K562 treated with DMSO at 1 percent for 24 hours (cell line): ENCODE measurements around the gene INCA1. TPM values are rescaled to one million over a fixed set of nuclear protein-coding genes. Genes with fewer than 3 reads are reported as not detected.

Experiments
- total RNA-seq: library from RNA; unstranded; fragments of 300-600 nt; gene quantifications from 2 replicates; pipeline ENCODE4 v1.2.3, GENCODE V29; 2022; ENCODE audit warnings: low read depth; ENCODE audit not compliant: insufficient read depth

The INCA1 gene
- total RNA-seq = 0.35 TPM in 1 of 2 replicates, not detected in the other

GRCh38 chr17:4997302-4998026, at the start of gene INCA1, which contains the start of gene KIF1C:
TSS of gene INCA1 (minus strand) at chr17:4997522. CDS start at chr17:4994437, 3,085 bp downstream.
TSS of gene KIF1C (plus strand) at chr17:4997950. CDS start at chr17:5000247, 2,297 bp downstream.

GRCh38 chr17:5035315-5035714, 38.0 kb upstream of the INCA1 start, which contains the start of gene SLC52A1:
TSS of gene SLC52A1 (minus strand) at chr17:5035426. CDS start at chr17:5034606, 820 bp downstream.

GRCh38 chr17:4986951-4987766, 10.2 kb downstream of the INCA1 start, which contains the start of gene CAMTA2:
TSS of gene CAMTA2 (minus strand) at chr17:4987675. CDS start at chr17:4986222, 1,453 bp downstream.

GRCh38 chr17:4967539-4968485, 29.5 kb downstream of the INCA1 start, which contains the start of gene SPAG7:
TSS of gene SPAG7 (minus strand) at chr17:4967817. CDS start at chr17:4967804, 13 bp downstream.

GRCh38 chr17:4950746-4951204, 46.5 kb downstream of the INCA1 start, which contains the start of gene ENO3:
TSS of gene ENO3 (plus strand) at chr17:4951119. CDS start at chr17:4951830, 711 bp downstream.

GRCh38 chr17:4948166-4948930, 49.0 kb downstream of the INCA1 start, which contains the start of gene PFN1:
TSS of gene PFN1 (minus strand) at chr17:4948530. CDS start at chr17:4948394, 136 bp downstream.

GRCh38 chr17:4939796-4940554, 57.3 kb downstream of the INCA1 start, which contains the start of the genes RNF167 and SLC25A11:
TSS of gene RNF167 (plus strand) at chr17:4940268. CDS start at chr17:4940910, 642 bp downstream.
TSS of gene SLC25A11 (minus strand) at chr17:4940046. CDS start at chr17:4939910, 136 bp downstream.

Other genes with a start within 250 kb of the INCA1 start
- not detected in 2 replicates for gene TM4SF5, start 225.6 kb downstream of the INCA1 start, total RNA-seq
- 1.9 TPM in 1 of 2 replicates, not detected in the other for gene VMO1, start 211.2 kb downstream of the INCA1 start, total RNA-seq
- 1.3 TPM in 1 of 2 replicates, not detected in the other for gene GLTPD2, start 208.6 kb downstream of the INCA1 start, total RNA-seq
- gene PSMB6, start 201.4 kb downstream of the INCA1 start, total RNA-seq = 162 and 175 TPM in 2 replicates
- 8.9 and 9.0 TPM in 2 replicates for gene PLD2, start 190.4 kb downstream of the INCA1 start, total RNA-seq
- gene MINK1, start 164.2 kb downstream of the INCA1 start, total RNA-seq = 30.9 and 35.6 TPM in 2 replicates
- 0.17 and 0.43 TPM in 2 replicates for gene C17orf107, start 98.0 kb downstream of the INCA1 start, total RNA-seq
- 0.15 TPM in 1 of 2 replicates, not detected in the other for gene CHRNE, start 94.4 kb downstream of the INCA1 start, total RNA-seq
- gene GP1BA, start 65.2 kb downstream of the INCA1 start, total RNA-seq = 0.86 and 1.1 TPM in 2 replicates
- 84.5 and 100 TPM in 2 replicates for gene SLC25A11, start 57.5 kb downstream of the INCA1 start, total RNA-seq
- gene RNF167, start 57.3 kb downstream of the INCA1 start, total RNA-seq = 46.4 and 53.2 TPM in 2 replicates
- gene PFN1, start 49.0 kb downstream of the INCA1 start, total RNA-seq = 624 and 626 TPM in 2 replicates
- 9.5 and 10.7 TPM in 2 replicates for gene ENO3, start 46.4 kb downstream of the INCA1 start, total RNA-seq
- gene SPAG7, start 29.7 kb downstream of the INCA1 start, total RNA-seq = 41.3 and 42.4 TPM in 2 replicates
- 23.3 and 26.0 TPM in 2 replicates for gene CAMTA2, start 9.8 kb downstream of the INCA1 start, total RNA-seq
- gene KIF1C, start 428 bp upstream of the INCA1 start, total RNA-seq = 15.5 and 16.9 TPM in 2 replicates
- not detected in 2 replicates for gene SLC52A1, start 37.9 kb upstream of the INCA1 start, total RNA-seq
- gene ZFP3, start 80.9 kb upstream of the INCA1 start, total RNA-seq = not detected in 2 replicates
- gene ZNF232, start 114.4 kb upstream of the INCA1 start, total RNA-seq = 3.7 and 7.2 TPM in 2 replicates
- gene USP6, start 118.5 kb upstream of the INCA1 start, total RNA-seq = not detected in 2 replicates
- 2.2 TPM in 2 replicates for gene ZNF594, start 194.3 kb upstream of the INCA1 start, total RNA-seq
- gene SCIMP, start 237.3 kb upstream of the INCA1 start, total RNA-seq = 0.44 TPM in 1 of 2 replicates, not detected in the other